Keratinocyte (primary cell): Measurements from ENCODE around the gene B4GAT1.

Experiments
- CTCF ChIP-seq, 3 experiments: IDR thresholded peaks in 1 of 3; conservative IDR thresholded peaks in 1 of 3; optimal IDR thresholded peaks in 1 of 3; 2 replicates in 2 of 3; 3 replicates in 1 of 3; pipeline versions ENCODE3 to v1.5.1; 2011; ENCODE audit warnings: low read length in 3 of 3, mild to moderate bottlenecking in 3 of 3, moderate library complexity in 2 of 3, control low read depth in 1 of 3, inconsistent platforms in 1 of 3; ENCODE audit not compliant: insufficient read depth in 2 of 3; ENCODE audit errors: extremely low read depth in 1 of 3
- EZH2 ChIP-seq: IDR thresholded peaks from one replicate; pipeline ENCODE4 v1.6.1; 2012; ENCODE audit warnings: inconsistent platforms, mild to moderate bottlenecking, low read length, moderate library complexity

- TF ChIP-seq CTCF (optimal IDR thresholded peaks at IDR 0.05 in 1 of 3, IDR thresholded peaks at IDR 0.05 in 1 of 3, conservative IDR thresholded peaks at IDR 0.05 in 1 of 3; ENCODE audit: extremely low read depth in 1 of 3, insufficient read depth in 2 of 3, low read length in 3 of 3) (no peak), EZH2 (no peak)
Measured at GRCh38 chr11:66316849-66317251, 30.6 kb downstream of the B4GAT1 start, which contains the start of gene CD248.
